ENCODE results near the gene PJA1. TPM values are rescaled to one million over a fixed set of nuclear protein-coding genes. Genes with fewer than 3 reads are reported as not detected.

PJA1 gene
- polyA plus RNA-seq, 3 donors = 2.1 to 11.6 (median 8.8) TPM

- Histone ChIP-seq H3K36me3 (replicated peaks in 1 of 2; ENCODE audit: control insufficient read depth in 1 of 2, insufficient read depth in 2 of 2, low read length in 2 of 2) (no peaks in the 10 kb centered on the region), H3K4me1 (ENCODE audit: control insufficient read depth in 1 of 2, insufficient read depth in 2 of 2, low read length in 2 of 2) (no peaks in the 10 kb centered on the region), H4K20me1 (ENCODE audit: insufficient read depth, low read length) (no peaks in the 10 kb centered on the region), H3K79me2 (ENCODE audit: insufficient read depth, low read length) (no peaks in the 10 kb centered on the region), H3K4me2 (replicated peaks; ENCODE audit: extremely low read depth, low read length, poor library complexity, severe bottlenecking) (no peak overlapping the region), H3K9me3 (replicated peaks in 1 of 2; ENCODE audit: control insufficient read depth in 1 of 2, insufficient read depth in 1 of 2, low read length in 2 of 2) (no peaks in the 10 kb centered on the region), H3K9ac (ENCODE audit: insufficient read depth, low read length, poor library complexity, severe bottlenecking) (no peak overlapping the region), H3K4me3 (replicated peaks in 1 of 3; ENCODE audit: low read depth in 2 of 3, low read length in 3 of 3) (no peak overlapping the region), H3K27me3 (ENCODE audit: control insufficient read depth in 2 of 2, insufficient read depth in 2 of 2, low read length in 2 of 2) (no peaks in the 10 kb centered on the region), H3K27ac (ENCODE audit: low read depth in 1 of 2, low read length in 2 of 2) (no peak overlapping the region), H2AFZ (ENCODE audit: insufficient read depth, low read depth, low read length, poor library complexity, severe bottlenecking) (no peak overlapping the region)
- Mint-ChIP-seq H3K4me3 (no peak overlapping the region), H3K9me3 (peaks cover 0 to 2% (median 0%) of the 10 kb centered on the region in 7 donors), H3K27me3 (ENCODE audit: low read depth in 3 of 3) (peaks cover 0 to 7% (median 3%) of the 10 kb centered on the region in 3 donors), H3K27ac (no peak overlapping the region), H3K36me3 (no peaks in the 10 kb centered on the region), H3K4me1 (no peaks in the 10 kb centered on the region)
- no peak for DNase-seq
- WGBS (ENCODE audit: insufficient coverage) = 96% methylated on average over 4 of the region's 10 CpGs
- TF ChIP-seq CTCF (IDR thresholded peaks at IDR 0.05) = no peak
- intact Hi-C loops (cut with micrococcal nuclease) = no loop called here
These were observed 29.9 kb upstream of the PJA1 start for GRCh38 chrX:69195192-69195591.

- no peaks in the 10 kb centered on the region for H3K36me3 ChIP-seq (replicated peaks in 1 of 2; ENCODE audit: control insufficient read depth in 1 of 2, insufficient read depth in 2 of 2, low read length in 2 of 2)
- H3K27ac ChIP-seq (ENCODE audit: low read depth in 1 of 2, low read length in 2 of 2) = no peak overlapping the region
- no peak for TF ChIP-seq CTCF (IDR thresholded peaks at IDR 0.05)
- no peaks in the 10 kb centered on the region for H3K9me3 ChIP-seq (replicated peaks in 1 of 2; ENCODE audit: control insufficient read depth in 1 of 2, insufficient read depth in 1 of 2, low read length in 2 of 2)
- H3K4me2 ChIP-seq (replicated peaks; ENCODE audit: extremely low read depth, low read length, poor library complexity, severe bottlenecking) = no peak overlapping the region
- no peaks in the 10 kb centered on the region for H3K27me3 ChIP-seq (ENCODE audit: control insufficient read depth in 2 of 2, insufficient read depth in 2 of 2, low read length in 2 of 2)
- Mint-ChIP-seq H3K27ac (no peak overlapping the region), H3K4me1 (no peaks in the 10 kb centered on the region), H3K9me3 (no peaks in the 10 kb centered on the region), H3K27me3 (ENCODE audit: low read depth in 3 of 3) (peaks cover 0 to 7% (median 4%) of the 10 kb centered on the region in 3 donors), H3K36me3 (no peaks in the 10 kb centered on the region), H3K4me3 (no peak overlapping the region)
- H3K4me1 ChIP-seq (ENCODE audit: control insufficient read depth in 1 of 2, insufficient read depth in 2 of 2, low read length in 2 of 2) = no peaks in the 10 kb centered on the region
- H3K4me3 ChIP-seq (replicated peaks in 1 of 3; ENCODE audit: low read depth in 2 of 3, low read length in 3 of 3) = no peak overlapping the region
- no CpG with 5 or more reads among the region's 2 CpGs for WGBS (ENCODE audit: insufficient coverage)
- no peaks in the 10 kb centered on the region for H4K20me1 ChIP-seq (ENCODE audit: insufficient read depth, low read length)
- no peaks in the 10 kb centered on the region for H3K79me2 ChIP-seq (ENCODE audit: insufficient read depth, low read length)
- H3K9ac ChIP-seq (ENCODE audit: insufficient read depth, low read length, poor library complexity, severe bottlenecking) = no peak overlapping the region
- intact Hi-C loops (cut with micrococcal nuclease) = no loop called here
- no peak overlapping the region for H2AFZ ChIP-seq (ENCODE audit: insufficient read depth, low read depth, low read length, poor library complexity, severe bottlenecking)
- DNase-seq = no peak
These were observed 27.4 kb upstream of the PJA1 start for GRCh38 chrX:69192603-69193002.
